ENCODE measurements around the gene LY86. TPM values are rescaled to one million over a fixed set of nuclear protein-coding genes. Genes with fewer than 3 reads are reported as not detected.

The LY86 gene
- total RNA-seq, 1 experiment from 2014 or later: not detected

- Mint-ChIP-seq H3K36me3 (ENCODE audit: insufficient read depth in 1 of 3, low read depth in 3 of 3) (no peaks in the 10 kb centered on the region), H3K9me3 (no peaks in the 10 kb centered on the region)
- H2BK15ac ChIP-seq (ENCODE audit: low read depth, low read length): no peak overlapping the region
Measured at GRCh38 chr6:6629402-6629801, 40.9 kb downstream of the LY86 start.

More at GRCh38 chr6:6629402-6629801, 40.9 kb downstream of the LY86 start:
- peaks cover 8% of the 10 kb centered on the region for H3K27me3 Mint-ChIP-seq (ENCODE audit: low read depth)
- no peak overlapping the region for H3K14ac ChIP-seq (ENCODE audit: insufficient read depth, low read length)
- no peak overlapping the region for H3T11ph ChIP-seq (ENCODE audit: low read length)
- no peak overlapping the region for H3K27ac ChIP-seq (ENCODE audit: insufficient read length, low read depth, low read length)
- H3K18ac ChIP-seq (ENCODE audit: insufficient read length, low read depth, low read length): no peak overlapping the region
- H2BK120ac ChIP-seq (ENCODE audit: low read depth, low read length, poor library complexity, severe bottlenecking): no peak overlapping the region
- no peak overlapping the region for H3K9ac ChIP-seq (ENCODE audit: extremely low read depth, insufficient read length, low read length)
- H4K5ac ChIP-seq (ENCODE audit: insufficient read length, low read depth, low read length): no peak overlapping the region
- H3K56ac ChIP-seq (ENCODE audit: insufficient read length, low read depth, low read length): no peak overlapping the region
- H3K4me1 ChIP-seq (ENCODE audit: insufficient read depth, low read length): no peaks in the 10 kb centered on the region
- H3K79me2 ChIP-seq (ENCODE audit: insufficient read depth, low read length): no peaks in the 10 kb centered on the region
- no peak for DNase-seq
- H3K4me2 ChIP-seq (ENCODE audit: insufficient read depth, insufficient read length, low read length): no peak overlapping the region
- H2AFZ ChIP-seq (ENCODE audit: low read length): no peak overlapping the region
- no peak for TF ChIP-seq CTCF (conservative IDR thresholded peaks at IDR 0.05)
- H3K23me2 ChIP-seq (ENCODE audit: insufficient read length, low read depth, low read length, poor library complexity, severe bottlenecking): no peaks in the 10 kb centered on the region
- H4K20me1 ChIP-seq (ENCODE audit: control insufficient read depth, insufficient read depth, insufficient read length): no peaks in the 10 kb centered on the region
- no CpG with 5 or more reads among the region's 2 CpGs for WGBS (ENCODE audit: extremely low coverage, insufficient read length, low lambda C conversion rate)
- no peak overlapping the region for H3K23ac ChIP-seq (ENCODE audit: insufficient read length, low read depth, low read length)
- H2BK20ac ChIP-seq (ENCODE audit: low read depth, low read length, poor library complexity, severe bottlenecking): no peak overlapping the region
- no peak overlapping the region for H2BK12ac ChIP-seq (ENCODE audit: insufficient read length, low read depth, low read length)
- no peak overlapping the region for H3K27ac Mint-ChIP-seq
- H3K4ac ChIP-seq (ENCODE audit: low read depth, low read length): no peak overlapping the region
- H3K4me3 Mint-ChIP-seq: no peak overlapping the region
- peaks cover 3 to 7% of the 10 kb centered on the region in 2 experiments; a peak in 1 of 4 replicates for H3K4me1 Mint-ChIP-seq
- H4K91ac ChIP-seq (ENCODE audit: insufficient read length, low read depth, low read length): no peak overlapping the region
- no peak overlapping the region for H2BK5ac ChIP-seq (ENCODE audit: insufficient read length, low read length)
- no peaks in the 10 kb centered on the region for H3K79me1 ChIP-seq (ENCODE audit: insufficient read depth, low read depth, low read length, poor library complexity, severe bottlenecking)
- no peak overlapping the region for H4K8ac ChIP-seq (replicated peaks; ENCODE audit: insufficient read length, low read depth, low read length)
- H3K9me3 ChIP-seq (ENCODE audit: control insufficient read depth, low read depth, low read length): no peaks in the 10 kb centered on the region
- no peaks in the 10 kb centered on the region for H3K27me3 ChIP-seq (ENCODE audit: insufficient read depth, low read length)
- H2AK5ac ChIP-seq (ENCODE audit: insufficient read length, low read length): no peak overlapping the region

Data from H9 (cell line).